ENCODE data around the gene SLC51B. TPM values are rescaled to one million over a fixed set of nuclear protein-coding genes. Genes with fewer than 3 reads are reported as not detected.

SLC51B gene
- total RNA-seq, 2 experiments from 2014 or later = not detected

- Histone ChIP-seq H4K20me1 (ENCODE audit: insufficient read depth, low read length) (no peaks in the 10 kb centered on the region), H3K4me2 (ENCODE audit: low read length) (no peak overlapping the region), H3K9me2 (ENCODE audit: insufficient read depth, low read length) (no peaks in the 10 kb centered on the region), H3K9me3 (ENCODE audit: low read length) (no peaks in the 10 kb centered on the region), H3K79me2 (ENCODE audit: insufficient read depth, low read depth, low read length) (no peaks in the 10 kb centered on the region), H3K4me1 (ENCODE audit: insufficient read depth, low read length, poor library complexity, severe bottlenecking) (no peaks in the 10 kb centered on the region), H3K36me3 (ENCODE audit: insufficient read depth, low read length) (peaks cover 61% of the 10 kb centered on the region), H2AFZ (ENCODE audit: low read length) (no peak overlapping the region), H3K27ac (ENCODE audit: low read depth, low read length, poor library complexity, severe bottlenecking) (no peak overlapping the region), H3K4me3 (ENCODE audit: low read depth, low read length, poor library complexity, severe bottlenecking) (no peak overlapping the region)
- BruUV-seq (replicated peaks) = no TSS peak
- TF ChIP-seq CTCF (conservative IDR thresholded peaks at IDR 0.05; ENCODE audit: low read length) (peak; percentile 91), EZH2phosphoT487 (IDR thresholded peaks at IDR 0.05; ENCODE audit: borderline replicate concordance, low read depth, low read length) (no peak)
- POLR2A ChIA-PET = interaction anchor here (0.6 to 0.7 kb wide), 2 partner anchors 32 to 204 kb away, joined by 3 to 4 read pairs; no protein-coding TSS in a partner anchor
- CTCF ChIA-PET (ENCODE audit: unreplicated experiment) = interaction anchor here (0.6 kb wide), 2 partner anchors 59 to 248 kb away, joined by 3 read pairs; no protein-coding TSS in a partner anchor
- peak; percentile 49 for DNase-seq (ENCODE audit: low spot score)
- intact Hi-C loops (cut with micrococcal nuclease; ENCODE audit: unreplicated experiment) = loop anchor here (1.0 kb wide), 1 partner anchor 47 kb away; no protein-coding TSS in a partner anchor
These were observed 56.3 kb downstream of the SLC51B start for GRCh38 chr15:65101411-65101890.

- TF ChIP-seq EZH2phosphoT487 (IDR thresholded peaks at IDR 0.05; ENCODE audit: borderline replicate concordance, low read depth, low read length) (no peak), CTCF (conservative IDR thresholded peaks at IDR 0.05; ENCODE audit: low read length) (peak; percentile 20; the same call in 1 of the 2 replicates)
- Histone ChIP-seq H3K9me3 (ENCODE audit: low read length) (no peaks in the 10 kb centered on the region), H4K20me1 (ENCODE audit: insufficient read depth, low read length) (no peaks in the 10 kb centered on the region), H3K9me2 (ENCODE audit: insufficient read depth, low read length) (no peaks in the 10 kb centered on the region), H3K36me3 (ENCODE audit: insufficient read depth, low read length) (peaks cover 61% of the 10 kb centered on the region), H3K4me3 (ENCODE audit: low read depth, low read length, poor library complexity, severe bottlenecking) (no peak overlapping the region), H3K4me1 (ENCODE audit: insufficient read depth, low read length, poor library complexity, severe bottlenecking) (no peaks in the 10 kb centered on the region), H3K4me2 (ENCODE audit: low read length) (no peak overlapping the region), H2AFZ (ENCODE audit: low read length) (no peak overlapping the region), H3K27ac (ENCODE audit: low read depth, low read length, poor library complexity, severe bottlenecking) (no peak overlapping the region), H3K79me2 (ENCODE audit: insufficient read depth, low read depth, low read length) (no peaks in the 10 kb centered on the region)
- no peak for DNase-seq (ENCODE audit: low spot score)
- BruUV-seq (replicated peaks) = no TSS peak
- intact Hi-C loops (cut with micrococcal nuclease; ENCODE audit: unreplicated experiment) = loop anchor here (1.0 kb wide), 1 partner anchor 48 kb away; no protein-coding TSS in a partner anchor
- POLR2A ChIA-PET = interaction anchor here (0.6 to 0.9 kb wide), 3 partner anchors 12 to 204 kb away, joined by 3 to 4 read pairs (median 3); no protein-coding TSS in a partner anchor
- CTCF ChIA-PET (ENCODE audit: unreplicated experiment) = interaction anchor here (0.6 kb wide), 1 partner anchor 247 kb away, joined by 3 read pairs; no protein-coding TSS in a partner anchor
These were observed 56.9 kb downstream of the SLC51B start for GRCh38 chr15:65101891-65102708.

Data from OCI-LY7 (cell line).